HCT116 (cell line): ENCODE measurements around the gene BTBD9.

Experiments
- CTCF ChIP-seq, 3 experiments: fragments of 200-600 bp in 1 of 3; sonication (generic) in 1 of 3; IDR thresholded peaks in 2 of 3; conservative IDR thresholded peaks in 1 of 3; 2 replicates each; pipeline ENCODE4 v1.5.1; 2012 to 2017; ENCODE audit warnings: low read depth in 2 of 3, low read length in 2 of 3, antibody characterized with exemption in 1 of 3, borderline replicate concordance in 1 of 3, control low read depth in 1 of 3, mild to moderate bottlenecking in 1 of 3, mixed read lengths in 1 of 3, mixed run types in 1 of 3, moderate library complexity in 1 of 3; ENCODE audit not compliant: insufficient read depth in 1 of 3
- EGR1 ChIP-seq: IDR thresholded peaks from 2 replicates; pipeline ENCODE4 v1.6.1; 2012; ENCODE audit warnings: low read depth
- MAX ChIP-seq: IDR thresholded peaks from 2 replicates; pipeline ENCODE4 v1.6.1; 2012
- POLR2A ChIP-seq: IDR thresholded peaks from 2 replicates; pipeline ENCODE4 v1.7.0; 2011; ENCODE audit warnings: borderline replicate concordance; ENCODE audit not compliant: insufficient read depth, insufficient read length; ENCODE audit errors: extremely low read depth
- POLR2AphosphoS5 ChIP-seq: IDR thresholded peaks from 2 replicates; pipeline ENCODE4 v1.6.1; 2011; ENCODE audit warnings: mild to moderate bottlenecking, low read depth, low read length, moderate library complexity
- RAD21 ChIP-seq: IDR thresholded peaks from 2 replicates; pipeline ENCODE4 v1.6.1; 2012; ENCODE audit warnings: low read depth, mild to moderate bottlenecking
- SRF ChIP-seq: IDR thresholded peaks from 2 replicates; pipeline ENCODE4 v1.6.1; 2012; ENCODE audit warnings: low read depth
- ZFX ChIP-seq: fragments of 450-650 bp; IDR thresholded peaks from 2 replicates; pipeline ENCODE4 v1.6.1; 2017

GRCh38 chr6:38404355-38404754, 235.4 kb downstream of the BTBD9 start:
- TF ChIP-seq SRF (no peak), POLR2A (no peak), CTCF (IDR thresholded peaks at IDR 0.05 in 2 of 3, conservative IDR thresholded peaks at IDR 0.05 in 1 of 3; ENCODE audit: borderline replicate concordance in 1 of 3, insufficient read depth in 1 of 3, low read depth in 2 of 3, low read length in 2 of 3) (no peak), EGR1 (no peak), ZFX (no peak), POLR2AphosphoS5 (no peak), RAD21 (no peak), MAX (no peak)
